DMS53 treated with DMSO at 0.1 percent for 48 hours (cell line): Measurements from ENCODE around the gene FTH1.
"Not testable (repeated sequence)": the region's sequence is repeated elsewhere in the genome, so short reads cannot be mapped to it uniquely, and the experiment has no call there.

Experiments used
- DNase-seq: peaks from one replicate; lab custom pipeline; 2025; ENCODE audit not compliant: unreplicated experiment; lab: John Stamatoyannopoulos, UW

FTH1 gene

DNA sequence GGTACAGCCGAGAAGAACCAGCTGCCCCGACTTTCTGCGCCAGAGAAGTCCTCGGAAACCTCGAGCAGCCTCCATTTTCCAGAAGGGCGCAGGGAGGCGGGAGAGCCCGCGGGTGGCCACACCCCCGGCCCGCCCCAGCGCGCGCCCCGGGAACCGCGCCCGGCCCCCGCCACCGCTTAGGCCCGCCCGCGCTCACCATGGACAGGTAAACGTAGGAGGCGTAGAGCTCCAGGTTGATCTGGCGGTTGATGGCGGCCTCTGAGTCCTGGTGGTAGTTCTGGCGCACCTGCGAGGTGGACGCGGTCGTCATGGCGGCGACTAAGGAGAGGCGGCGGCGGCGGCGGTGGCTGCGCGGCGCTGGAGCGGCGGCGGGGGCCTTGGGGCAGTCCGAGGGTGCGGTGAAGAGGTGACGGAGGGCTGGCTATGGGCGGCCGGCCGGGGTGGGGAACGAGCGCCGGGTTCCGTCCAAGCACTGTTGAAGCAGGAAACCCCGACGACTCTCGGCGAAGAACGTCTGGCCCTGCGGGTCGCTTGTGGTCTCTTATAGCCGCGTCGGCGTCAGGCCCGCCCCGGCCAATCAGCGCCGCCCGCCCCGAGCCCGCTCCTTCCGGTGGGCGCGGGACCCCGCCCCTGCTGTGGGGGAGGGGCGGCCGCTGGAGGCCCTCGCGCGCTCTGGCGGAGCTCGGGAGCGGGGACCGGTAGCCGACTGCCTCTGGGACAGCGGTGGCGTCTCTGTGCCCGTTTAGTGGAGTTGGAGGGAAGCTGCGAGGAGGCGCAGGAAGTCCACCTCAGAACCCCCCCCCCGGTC, at the start of gene FTH1:
Gene FTH1, minus strand, starts transcription at position 519 of the 808 bp plus-strand sequence. Its CDS starts 209 bp downstream, at position 310.
- DNase-seq, result peak; percentile 78

GRCh38 chr11:62015615-62016014, 48.2 kb upstream of the FTH1 start:
- no peak for DNase-seq

DNA sequence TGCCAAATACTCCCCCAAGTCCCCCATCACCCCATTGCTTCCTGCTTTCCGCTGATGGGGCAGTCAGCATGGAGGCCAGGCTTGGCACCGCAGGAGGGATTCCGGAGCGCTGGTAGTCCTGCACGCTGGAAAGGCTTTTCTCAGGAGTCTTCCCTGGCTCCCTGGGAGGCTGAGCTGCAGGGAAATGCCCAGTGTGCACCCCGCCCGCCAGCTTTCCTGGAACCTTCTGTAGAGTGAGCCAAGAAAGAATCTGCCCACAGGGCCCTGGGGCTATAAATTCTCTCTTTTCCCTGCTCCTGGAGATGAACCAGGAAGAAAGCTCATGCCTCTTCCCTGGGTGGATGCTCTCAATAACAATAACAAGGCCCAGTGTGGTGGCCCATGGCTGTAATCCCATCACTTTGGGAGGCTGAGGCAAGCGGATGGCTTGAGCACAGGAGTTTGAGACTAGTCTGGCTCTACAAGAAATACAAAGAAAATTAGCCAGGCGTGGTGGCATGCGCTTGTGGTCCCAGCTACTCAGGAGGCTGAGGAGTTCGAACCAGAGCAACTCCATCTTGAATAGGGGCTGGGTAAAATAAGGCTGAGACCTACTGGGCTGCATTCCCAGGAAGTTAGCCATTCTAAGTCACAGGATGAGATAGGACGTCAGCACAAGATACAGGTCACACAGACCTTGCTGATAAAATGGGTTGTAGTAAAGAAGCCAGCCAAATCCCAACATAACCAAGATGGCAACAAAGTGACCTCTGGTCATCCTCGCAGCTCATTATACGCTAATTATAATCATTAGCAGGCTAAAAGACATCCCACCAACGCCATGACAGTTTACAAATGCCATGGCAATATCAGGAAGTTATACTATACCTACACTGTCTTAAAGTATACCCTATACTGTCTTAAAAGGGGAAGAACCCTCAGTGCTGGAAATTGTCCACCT, 46.4 kb upstream of the FTH1 start:
- no peak for DNase-seq

GRCh38 chr11:62012832-62013461, 45.5 kb upstream of the FTH1 start:
- DNase-seq, result no peak

DNA sequence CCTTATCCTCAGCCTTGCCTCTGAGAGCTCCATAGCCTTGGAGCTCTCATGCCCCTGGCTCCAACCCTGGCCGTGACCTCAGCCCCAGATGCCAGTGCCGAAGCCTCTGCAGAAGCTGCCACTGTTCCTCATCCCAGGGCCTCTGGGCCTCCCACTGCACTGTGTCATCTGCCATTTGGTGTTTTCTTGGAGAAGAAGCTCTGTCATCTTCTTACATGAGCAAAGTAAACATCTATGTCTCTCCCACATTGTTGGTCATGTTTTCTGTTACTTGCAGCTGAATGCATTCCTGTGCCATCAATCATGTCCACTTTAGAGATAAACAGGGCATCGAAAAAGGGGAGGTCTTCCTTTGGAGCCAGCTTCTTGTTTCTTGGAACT, 45.0 kb upstream of the FTH1 start:
- DNase-seq, result no peak

- no peak for DNase-seq
Measured at GRCh38 chr11:62011881-62012280, 44.4 kb upstream of the FTH1 start.

GRCh38 chr11:62010935-62011528, 43.6 kb upstream of the FTH1 start:
- DNase-seq, result no peak

- DNase-seq, result no peak
Measured at GRCh38 chr11:62008193-62008592, 40.8 kb upstream of the FTH1 start.

DNA sequence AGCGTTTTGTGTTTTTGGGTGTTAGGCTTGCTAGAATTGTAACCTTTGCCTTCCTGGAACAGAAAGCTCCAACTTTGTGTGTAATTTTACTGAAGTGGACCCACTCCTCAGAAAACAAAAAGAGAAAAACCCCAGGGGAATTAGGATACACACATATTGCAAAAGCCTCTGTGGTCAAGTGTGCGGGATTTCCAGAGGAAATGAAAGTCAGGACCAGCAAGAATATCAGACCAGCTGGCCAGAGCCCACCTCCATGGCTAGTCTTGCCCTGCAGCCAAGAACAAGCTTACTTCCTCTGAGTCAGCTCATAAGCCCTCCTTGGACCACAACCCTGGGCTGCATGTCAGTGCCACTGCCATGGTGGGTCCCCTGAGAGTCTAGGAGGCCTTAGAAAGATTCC, 37.0 kb upstream of the FTH1 start:
- no peak for DNase-seq

- DNase-seq, result not testable (repeated sequence)
Measured at GRCh38 chr11:62002283-62002682, 34.8 kb upstream of the FTH1 start.

DNA sequence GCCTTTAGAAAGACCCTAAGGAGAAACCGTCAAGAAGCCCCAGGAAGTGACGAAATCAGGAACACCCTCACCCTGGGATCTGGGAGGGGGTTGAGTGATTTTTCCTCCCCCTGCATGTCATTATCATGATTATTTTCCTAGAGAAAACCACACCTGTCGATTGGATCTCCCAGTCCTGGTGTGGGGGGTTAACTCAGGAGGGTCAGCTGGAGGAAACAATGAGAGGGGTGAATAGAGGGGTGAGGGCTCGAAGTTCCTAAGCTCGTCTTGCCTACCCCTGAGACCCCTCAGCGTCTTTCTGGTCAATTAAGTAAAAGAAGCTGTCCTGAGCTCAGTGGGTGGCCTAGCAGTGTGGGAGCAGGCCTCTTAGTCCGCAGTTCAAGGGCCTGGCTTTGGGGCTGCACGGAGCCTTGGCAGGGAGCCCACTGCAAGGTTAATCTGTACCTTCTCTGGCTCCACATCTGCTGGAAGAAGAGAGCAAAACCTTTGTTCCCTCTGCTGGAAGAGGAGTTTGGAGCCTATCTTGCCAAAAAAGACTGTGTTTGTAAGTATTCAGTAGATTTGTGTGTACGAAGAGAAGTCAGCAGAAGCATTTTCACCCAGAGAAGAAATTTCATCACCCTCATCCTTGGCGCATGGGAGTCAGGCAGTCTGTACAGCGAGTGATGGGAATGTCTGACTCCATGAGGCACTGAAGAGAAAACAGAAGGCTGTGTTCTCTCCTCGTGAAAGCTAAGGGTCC, 34.2 kb upstream of the FTH1 start:
- no peak for DNase-seq

DNA sequence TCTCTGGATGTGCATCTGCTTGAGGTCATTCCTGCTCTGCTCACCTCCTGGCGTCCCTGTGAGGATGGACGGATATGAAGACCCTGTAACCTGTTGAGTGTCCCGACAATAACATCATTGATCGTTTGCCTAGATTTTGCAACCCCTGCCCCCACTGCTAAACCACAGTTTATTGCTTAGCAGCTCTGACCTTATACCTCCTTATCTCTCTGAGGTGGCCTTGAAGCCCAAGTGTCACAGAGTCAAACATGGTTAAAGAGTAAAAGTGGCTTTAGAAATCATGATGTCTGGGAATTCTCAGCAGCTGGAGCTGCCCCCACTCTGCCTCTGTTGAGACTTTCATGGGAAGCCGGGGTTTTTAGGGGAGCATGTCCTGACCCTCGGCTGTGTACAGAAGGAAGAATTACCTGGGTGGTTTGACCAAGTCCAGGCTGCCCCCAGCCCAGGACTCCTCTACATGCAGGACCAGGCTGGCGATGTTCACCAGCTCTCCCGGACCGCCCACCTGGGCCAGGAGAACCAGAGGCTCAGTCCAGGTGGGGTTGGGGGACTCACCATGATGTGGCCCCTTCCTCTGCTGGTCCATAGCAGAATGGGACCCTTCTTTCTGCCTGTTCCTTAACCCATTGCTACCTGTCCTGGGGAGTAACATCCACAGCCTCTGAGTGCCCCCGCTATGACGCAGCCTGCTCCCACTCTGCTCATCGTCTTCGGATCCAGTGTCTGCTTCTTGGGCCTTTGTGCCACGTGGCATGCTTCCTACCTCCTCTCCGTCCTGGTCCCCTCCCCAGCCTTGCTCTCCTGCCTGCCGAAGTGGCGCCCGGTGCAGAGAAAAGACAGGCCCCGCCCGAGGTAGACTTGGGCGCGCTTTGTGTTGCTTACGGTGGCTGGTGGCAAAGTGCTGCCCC, 33.4 kb upstream of the FTH1 start:
- no peak for DNase-seq

DNA sequence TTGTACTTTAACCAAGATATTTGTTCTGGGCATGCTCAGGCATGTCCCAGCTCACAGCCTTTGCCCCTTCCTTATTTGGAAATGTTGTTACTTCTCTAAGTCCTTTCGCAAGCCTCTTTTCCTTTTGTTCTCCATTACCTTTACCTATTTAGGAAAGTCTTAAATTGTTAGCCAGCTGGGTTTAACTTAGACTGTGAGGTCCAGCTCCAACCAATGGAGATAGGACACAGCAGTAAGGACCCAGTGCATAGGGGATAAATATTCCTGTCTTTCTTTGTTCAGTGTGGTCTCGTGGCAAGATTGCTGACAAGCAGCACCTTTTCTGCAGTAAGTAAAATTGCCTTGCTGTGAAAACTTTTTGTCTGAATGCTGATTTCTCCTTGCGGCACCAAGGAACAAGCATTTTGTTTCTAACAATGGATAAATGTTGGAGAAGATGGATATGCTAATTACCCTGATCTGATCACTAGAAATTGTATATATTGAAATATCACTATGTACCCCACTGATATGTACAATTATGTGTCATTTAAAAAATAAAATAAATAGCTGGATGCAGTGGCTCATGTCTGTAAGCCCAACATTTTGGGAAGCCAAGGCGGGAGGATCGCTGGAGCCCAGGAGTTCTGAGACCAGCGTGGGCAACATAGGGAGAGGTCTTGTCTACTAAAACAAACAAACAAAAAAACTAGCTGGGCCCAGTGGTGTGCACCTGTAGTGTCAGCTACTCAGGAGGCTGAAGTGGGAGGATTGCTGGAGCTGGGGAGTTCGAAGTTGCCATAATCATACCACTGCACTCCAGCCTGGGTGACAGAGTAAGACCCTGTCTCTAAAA, 31.9 kb upstream of the FTH1 start:
- DNase-seq, result no peak

DNA sequence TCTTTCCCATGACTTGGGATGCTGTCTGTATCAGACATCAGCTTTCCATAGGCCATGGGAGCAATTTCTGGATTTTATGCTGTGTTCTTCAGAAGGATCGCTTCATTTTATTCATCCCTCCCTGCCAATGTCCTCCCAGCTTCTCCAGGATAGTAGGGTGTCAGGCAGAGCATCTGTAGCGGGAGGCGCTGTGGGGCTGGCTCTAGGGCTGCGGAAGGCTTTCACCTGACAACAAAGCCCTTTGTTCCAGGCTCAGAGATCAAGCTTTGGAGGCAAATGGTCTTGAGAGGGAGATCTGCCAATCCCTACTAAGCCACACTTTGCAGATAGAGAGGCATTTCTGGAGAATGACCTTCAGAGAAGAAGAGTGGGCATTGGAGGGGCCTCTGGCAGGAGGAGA, 29.5 kb upstream of the FTH1 start:
- DNase-seq, result no peak

- DNase-seq, result no peak
Measured at GRCh38 chr11:61994981-61995380, 27.5 kb upstream of the FTH1 start.

- peak; percentile 64 for DNase-seq
Measured at GRCh38 chr11:61985869-61986268, 18.4 kb upstream of the FTH1 start.

DNA sequence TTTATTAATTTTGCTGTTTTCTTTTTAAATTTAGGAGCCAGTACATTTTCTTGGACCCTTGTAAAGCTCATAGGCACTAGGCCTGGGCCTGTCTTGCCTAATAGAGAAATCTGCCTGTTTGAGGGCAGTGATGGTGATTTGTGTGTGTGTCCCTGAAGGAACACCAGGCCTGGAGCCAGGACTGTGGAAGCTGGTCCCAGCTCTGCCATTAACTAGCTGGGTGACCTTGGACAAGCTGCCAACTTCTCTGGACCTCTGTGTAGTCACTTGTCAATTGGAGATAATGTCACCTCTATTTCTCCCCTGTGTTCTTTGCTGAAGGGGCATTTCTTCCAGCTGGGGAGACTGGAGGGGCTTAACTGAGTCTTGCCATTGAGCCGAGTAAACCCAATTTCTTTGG, 16.0 kb upstream of the FTH1 start:
- DNase-seq, result no peak

- DNase-seq, result no peak
Measured at GRCh38 chr11:61980783-61981541, 13.5 kb upstream of the FTH1 start.
